B cell (primary cell): ENCODE measurements around the gene ACE.

Experiments
- CTCF ChIP-seq: fragments of 200-600 bp; IDR thresholded peaks from one replicate; pipeline ENCODE4 v1.8.0; 2022; ENCODE audit warnings: antibody characterized with exemption, mild to moderate bottlenecking
- EZH2 ChIP-seq: IDR thresholded peaks from 2 replicates; pipeline ENCODE4 v1.6.1; 2012; ENCODE audit warnings: borderline replicate concordance, low read depth, mild to moderate bottlenecking, moderate library complexity, low read length; ENCODE audit not compliant: insufficient read depth, poor library complexity, severe bottlenecking

DNA sequence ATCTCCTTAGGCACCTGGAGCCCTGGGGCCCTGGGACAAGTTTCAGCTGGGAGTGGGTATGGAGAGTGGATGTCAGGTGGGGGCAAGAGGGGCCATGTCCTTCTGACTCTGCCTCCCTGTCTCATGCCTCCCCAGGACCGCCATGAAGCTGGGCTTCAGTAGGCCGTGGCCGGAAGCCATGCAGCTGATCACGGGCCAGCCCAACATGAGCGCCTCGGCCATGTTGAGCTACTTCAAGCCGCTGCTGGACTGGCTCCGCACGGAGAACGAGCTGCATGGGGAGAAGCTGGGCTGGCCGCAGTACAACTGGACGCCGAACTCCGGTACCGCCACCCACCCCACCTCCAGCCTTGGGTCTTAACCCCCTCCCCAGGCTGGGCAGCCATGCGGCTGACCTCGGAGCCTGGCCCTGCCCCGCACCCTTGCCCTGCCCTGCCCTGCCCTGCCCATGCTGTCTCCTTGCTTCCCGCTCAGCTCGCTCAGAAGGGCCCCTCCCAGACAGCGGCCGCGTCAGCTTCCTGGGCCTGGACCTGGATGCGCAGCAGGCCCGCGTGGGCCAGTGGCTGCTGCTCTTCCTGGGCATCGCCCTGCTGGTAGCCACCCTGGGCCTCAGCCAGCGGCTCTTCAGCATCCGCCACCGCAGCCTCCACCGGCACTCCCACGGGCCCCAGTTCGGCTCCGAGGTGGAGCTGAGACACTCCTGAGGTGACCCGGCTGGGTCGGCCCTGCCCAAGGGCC is 20.0 kb downstream of the ACE start:
- TF ChIP-seq CTCF (no peak), EZH2 (no peak)
